Measurements from ENCODE around the gene MUC13. TPM values are rescaled to one million over a fixed set of nuclear protein-coding genes. Genes with fewer than 3 reads are reported as not detected.

The MUC13 gene
- polyA plus RNA-seq, 2 of the 4 experiments (the other 2 are of a cell fraction): 5.5 to 8.8 TPM

GRCh38 chr3:124964387-124964786 is 29.8 kb upstream of the MUC13 start:
- Histone ChIP-seq H3K9me3 (no peaks in the 10 kb centered on the region), H3K27ac (no peak overlapping the region), H3K4me3 (no peak overlapping the region), H3K4me2 (no peak overlapping the region), H3K4me1 (0 out of 3 replicates have a peak, but pooled peaks cover 4% of the 10 kb centered on the region)
- ChIA-PET POLR2A (no interaction called here), CTCF (no interaction called here)
- WGBS (ENCODE audit: missing lambda C conversion rate): 71% methylated on average over 4 of the region's 4 CpGs
- FAIRE-seq (no peak), ATAC-seq (no peak), DNase-seq (ENCODE audit: low read depth in 1 of 2, low spot score in 1 of 2) (no peak)
- no peak for TF ChIP-seq E2F6 (IDR thresholded peaks at IDR 0.05; ENCODE audit: borderline replicate concordance, low read depth)
- no peak for TF ChIP-seq BHLHE40 (IDR thresholded peaks at IDR 0.05; ENCODE audit: low read depth, low read length)
- TF ChIP-seq NR3C1 (IDR thresholded peaks at IDR 0.05): no peak
- TF ChIP-seq RCOR1 (IDR thresholded peaks at IDR 0.05; ENCODE audit: low read depth, low read length): no peak
- no peak for TF ChIP-seq JUNB (IDR thresholded peaks at IDR 0.05)
- TF ChIP-seq NPAS2 (CRISPR knock-in tag; IDR thresholded peaks at IDR 0.05; ENCODE audit: borderline replicate concordance): no peak
- no peak for TF ChIP-seq RNF2 (IDR thresholded peaks at IDR 0.05; ENCODE audit: borderline replicate concordance, low read depth)
- TF ChIP-seq MYC (IDR thresholded peaks at IDR 0.05; ENCODE audit: borderline replicate concordance, low read length): no peak

- 58% methylated on average over 3 of the region's 3 CpGs for WGBS (ENCODE audit: missing lambda C conversion rate)
- H3K4me3 ChIP-seq: no peak overlapping the region
- H3K4me1 ChIP-seq: 0 out of 3 replicates have a peak, but pooled peaks cover 4% of the 10 kb centered on the region
- DNase-seq (ENCODE audit: low read depth in 1 of 2, low spot score in 1 of 2) (no peak), FAIRE-seq (no peak), ATAC-seq (no peak)
- no peak overlapping the region for H3K27ac ChIP-seq
- POLR2A ChIA-PET: no interaction called here
- CTCF ChIA-PET: interaction anchor here (0.6 to 1.0 kb wide), 2 partner anchors 9 to 640 kb away, joined by 3 read pairs; no protein-coding TSS in a partner anchor
- no peak for TF ChIP-seq MAX (IDR thresholded peaks at IDR 0.05)
- no peak overlapping the region for H3K4me2 ChIP-seq
- no peaks in the 10 kb centered on the region for H3K9me3 ChIP-seq
These were observed 29.2 kb upstream of the MUC13 start for GRCh38 chr3:124963755-124964154.

- 97% methylated on average over 2 of the region's 2 CpGs for WGBS (ENCODE audit: missing lambda C conversion rate)
- Histone ChIP-seq H3K4me3 (no peak overlapping the region), H3K27ac (no peak overlapping the region), H3K4me2 (no peak overlapping the region), H3K4me1 (0 out of 3 replicates have a peak, but pooled peaks cover 4% of the 10 kb centered on the region), H3K9me3 (no peaks in the 10 kb centered on the region)
- POLR2A ChIA-PET: interaction anchor here (0.6 kb wide), 1 partner anchor 87 kb away, joined by 4 read pairs; no protein-coding TSS in a partner anchor
- no peak for FAIRE-seq
- CTCF ChIA-PET: interaction anchor here (1.0 kb wide), 1 partner anchor 8 kb away, joined by 3 read pairs; no protein-coding TSS in a partner anchor
- TF ChIP-seq HEYL (CRISPR knock-in tag; IDR thresholded peaks at IDR 0.05) (no peak), MAZ (IDR thresholded peaks at IDR 0.05; ENCODE audit: borderline replicate concordance, low read depth, low read length) (no peak), MYC (IDR thresholded peaks at IDR 0.05; ENCODE audit: borderline replicate concordance, low read length) (no peak), SMC3 (IDR thresholded peaks at IDR 0.05) (no peak), GATA3 (IDR thresholded peaks at IDR 0.05; ENCODE audit: borderline replicate concordance) (no peak), HOXB13 (CRISPR knock-in tag; IDR thresholded peaks at IDR 0.05; ENCODE audit: low read depth) (no peak), CHD2 (IDR thresholded peaks at IDR 0.05; ENCODE audit: low read length, partially characterized antibody) (no peak), TP53 (CRISPR knock-in tag; IDR thresholded peaks at IDR 0.05) (no peak), HMGXB4 (CRISPR knock-in tag; IDR thresholded peaks at IDR 0.05; ENCODE audit: borderline replicate concordance) (no peak), CBX8 (IDR thresholded peaks at IDR 0.05) (no peak), FOSB (CRISPR knock-in tag; IDR thresholded peaks at IDR 0.05) (no peak), HOXA7 (CRISPR knock-in tag; IDR thresholded peaks at IDR 0.05) (no peak), ATOH8 (CRISPR knock-in tag; IDR thresholded peaks at IDR 0.05; ENCODE audit: low read depth) (no peak), CHD4 (IDR thresholded peaks at IDR 0.05; ENCODE audit: borderline replicate concordance) (no peak), JUN (IDR thresholded peaks at IDR 0.05) (no peak), CTCF (IDR thresholded peaks at IDR 0.05) (no peak), SREBF2 (IDR thresholded peaks at IDR 0.05) (no peak), JUNB (IDR thresholded peaks at IDR 0.05) (no peak), ZC3H11A (IDR thresholded peaks at IDR 0.05) (no peak)
- DNase-seq (ENCODE audit: low read depth in 1 of 2, low spot score in 1 of 2): no peak
- ATAC-seq: no peak
These were observed 27.9 kb upstream of the MUC13 start for GRCh38 chr3:124962403-124962940.
